ENCODE measurements around the gene XIRP1.
"Not testable (repeated sequence)": the region's sequence is repeated elsewhere in the genome, so short reads cannot be mapped to it uniquely, and the experiment has no call there.

Gene XIRP1

GRCh38 chr3:39185959-39186691, 6.3 kb downstream of the XIRP1 start:
- DNase-seq, result no peak

- DNase-seq, result no peak
Measured at GRCh38 chr3:39185326-39185958, 7.0 kb downstream of the XIRP1 start.

- DNase-seq, result no peak
Measured at GRCh38 chr3:39184968-39185285, 7.5 kb downstream of the XIRP1 start.

- DNase-seq, result no peak
Measured at GRCh38 chr3:39184081-39184967, 8.1 kb downstream of the XIRP1 start.

- no peak for DNase-seq
Measured at GRCh38 chr3:39183211-39184080, 8.9 kb downstream of the XIRP1 start.

- no peak for DNase-seq
Measured at GRCh38 chr3:39181408-39182335, 10.7 kb downstream of the XIRP1 start.

GRCh38 chr3:39180546-39181346, 11.6 kb downstream of the XIRP1 start:
- peak; percentile 95 for DNase-seq

- DNase-seq, result no peak
Measured at GRCh38 chr3:39180183-39180545, 12.2 kb downstream of the XIRP1 start.

- peak; percentile 34 for DNase-seq
Measured at GRCh38 chr3:39178553-39178952, 13.8 kb downstream of the XIRP1 start.

GRCh38 chr3:39177708-39178332, 14.6 kb downstream of the XIRP1 start:
- DNase-seq, result peak; percentile 89

- DNase-seq, result no peak
Measured at GRCh38 chr3:39176025-39176714, 16.2 kb downstream of the XIRP1 start.

- no peak for DNase-seq
Measured at GRCh38 chr3:39173318-39174125, 18.9 kb downstream of the XIRP1 start.

- DNase-seq, result no peak
Measured at GRCh38 chr3:39171860-39172259, 20.5 kb downstream of the XIRP1 start.

GRCh38 chr3:39170877-39171276, 21.5 kb downstream of the XIRP1 start:
- not testable (repeated sequence) for DNase-seq

GRCh38 chr3:39170461-39170860, 21.9 kb downstream of the XIRP1 start:
- no peak for DNase-seq

GRCh38 chr3:39169712-39170111, 22.7 kb downstream of the XIRP1 start:
- no peak for DNase-seq

- DNase-seq, result no peak
Measured at GRCh38 chr3:39168156-39168780, 24.1 kb downstream of the XIRP1 start.

- DNase-seq, result no peak
Measured at GRCh38 chr3:39166932-39167532, 25.4 kb downstream of the XIRP1 start.

All from CD4-positive, alpha-beta T cell treated with Interleukin-21 for 1 hour (primary cell).